ENCODE measurements around the gene SLC43A3. TPM values are rescaled to one million over a fixed set of nuclear protein-coding genes. Genes with fewer than 3 reads are reported as not detected.

Gene SLC43A3
- polyA plus RNA-seq, 6 donors from 2014 or later, result 14.5 to 20.8 (median 17.5) TPM

GRCh38 chr11:57418131-57418530, 8.8 kb downstream of the SLC43A3 start:
- H3K4me1 Mint-ChIP-seq, result no peaks in the 10 kb centered on the region
- no peak overlapping the region for H3K27ac Mint-ChIP-seq
- peaks cover 18 to 43% of the 10 kb centered on the region in 2 donors for H3K36me3 Mint-ChIP-seq

GRCh38 chr11:57417056-57417455, 9.9 kb downstream of the SLC43A3 start:
- no peak overlapping the region for H3K4me3 Mint-ChIP-seq
- peaks cover 16 to 49% of the 10 kb centered on the region in 2 donors for H3K36me3 Mint-ChIP-seq
- no peak overlapping the region for H3K27ac Mint-ChIP-seq
- DNase-seq (no peak), ATAC-seq (ENCODE audit: low read depth in 2 of 2) (no peak)
- peaks cover 0 to 2% (median 0%) of the 10 kb centered on the region in 7 donors for H3K9me3 Mint-ChIP-seq
- no peaks in the 10 kb centered on the region for H3K4me1 Mint-ChIP-seq
- no peaks in the 10 kb centered on the region for H3K27me3 Mint-ChIP-seq

More at GRCh38 chr11:57418131-57418530, 8.8 kb downstream of the SLC43A3 start:
- Mint-ChIP-seq H3K4me3 (no peak overlapping the region), H3K27me3 (no peaks in the 10 kb centered on the region), H3K9me3 (peaks cover 0 to 2% (median 0%) of the 10 kb centered on the region in 7 donors)
- ATAC-seq (ENCODE audit: low read depth in 2 of 2) (no peak), DNase-seq (no peak)

- Mint-ChIP-seq H3K27ac (peak overlapping the region in 1 of 6 donors; percentile 9), H3K9me3 (peaks cover 0 to 2% (median 0%) of the 10 kb centered on the region in 7 donors), H3K27me3 (no peaks in the 10 kb centered on the region), H3K4me3 (no peak overlapping the region), H3K36me3 (peaks cover 16 to 49% of the 10 kb centered on the region in 2 donors), H3K4me1 (no peaks in the 10 kb centered on the region)
- DNase-seq (no peak), ATAC-seq (ENCODE audit: low read depth in 2 of 2) (no peak)
These were observed 10.5 kb downstream of the SLC43A3 start for GRCh38 chr11:57416436-57416835.

- Mint-ChIP-seq H3K4me3 (no peak overlapping the region), H3K4me1 (no peaks in the 10 kb centered on the region), H3K27me3 (no peaks in the 10 kb centered on the region), H3K9me3 (peaks cover 0 to 3% (median 1%) of the 10 kb centered on the region in 7 donors), H3K27ac (peak overlapping the region in 1 of 6 donors; percentile 44), H3K36me3 (peaks cover 27 to 61% of the 10 kb centered on the region in 2 donors)
- ATAC-seq (ENCODE audit: low read depth in 2 of 2) (no peak), DNase-seq (no peak)
These were observed 12.2 kb downstream of the SLC43A3 start for GRCh38 chr11:57414612-57415212.

GRCh38 chr11:57413681-57414080, 13.2 kb downstream of the SLC43A3 start:
- H3K27ac Mint-ChIP-seq, result peak overlapping the region in 1 of 6 donors; percentile 85
- ATAC-seq (ENCODE audit: low read depth in 2 of 2), result no peak
- H3K4me1 Mint-ChIP-seq, result no peaks in the 10 kb centered on the region
- H3K27me3 Mint-ChIP-seq, result no peaks in the 10 kb centered on the region
- peak overlapping the region in 1 of 8 donors; percentile 9 for H3K4me3 Mint-ChIP-seq
- DNase-seq, result no peak
- peaks cover 0 to 3% (median 1%) of the 10 kb centered on the region in 7 donors for H3K9me3 Mint-ChIP-seq
- peaks cover 27 to 62% of the 10 kb centered on the region in 2 donors for H3K36me3 Mint-ChIP-seq

- ATAC-seq (ENCODE audit: low read depth in 2 of 2), result no peak
- Mint-ChIP-seq H3K36me3 (peaks cover 34 to 49% of the 10 kb centered on the region in 2 donors), H3K27ac (peak overlapping the region in 1 of 6 donors; percentile 49), H3K27me3 (no peaks in the 10 kb centered on the region), H3K4me1 (peaks cover 0 to 5% (median 3%) of the 10 kb centered on the region in 3 donors), H3K4me3 (no peak overlapping the region), H3K9me3 (peaks cover 0 to 3% (median 0%) of the 10 kb centered on the region in 7 donors)
- no peak for DNase-seq
These were observed 16.6 kb downstream of the SLC43A3 start for GRCh38 chr11:57410287-57410686.

- Mint-ChIP-seq H3K4me1 (peaks cover 0 to 5% (median 3%) of the 10 kb centered on the region in 3 donors), H3K27me3 (no peaks in the 10 kb centered on the region), H3K9me3 (peaks cover 0 to 3% (median 0%) of the 10 kb centered on the region in 7 donors), H3K27ac (peak overlapping the region in 1 of 6 donors; percentile 61), H3K4me3 (peak overlapping the region in 1 of 8 donors; percentile 33), H3K36me3 (peaks cover 34 to 41% of the 10 kb centered on the region in 2 donors)
- DNase-seq (no peak), ATAC-seq (ENCODE audit: low read depth in 2 of 2) (no peak)
These were observed 17.4 kb downstream of the SLC43A3 start for GRCh38 chr11:57409321-57410100.

DNA sequence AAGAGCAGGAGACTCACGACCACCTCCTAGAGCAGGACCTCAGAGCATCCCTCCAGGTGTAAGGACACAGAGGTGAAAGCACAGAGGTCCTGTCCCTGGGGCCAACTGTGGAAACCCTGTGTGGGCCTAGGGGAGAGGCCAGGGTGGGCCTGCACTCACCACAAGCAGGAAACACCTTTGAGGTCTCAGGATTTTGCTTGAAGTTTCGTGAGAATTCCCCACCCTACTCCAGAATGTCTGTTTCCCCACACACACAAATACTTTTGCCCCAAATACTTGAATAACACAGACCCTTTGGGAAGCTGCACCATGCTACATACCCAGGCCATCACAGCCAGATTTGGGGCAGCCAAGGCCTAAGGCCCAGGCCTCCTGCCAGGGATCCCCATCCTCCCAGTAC, 18.1 kb downstream of the SLC43A3 start:
- ATAC-seq (ENCODE audit: low read depth in 2 of 2) (no peak), DNase-seq (no peak)
- peaks cover 0 to 3% (median 0%) of the 10 kb centered on the region in 7 donors for H3K9me3 Mint-ChIP-seq
- H3K4me3 Mint-ChIP-seq, result no peak overlapping the region
- H3K4me1 Mint-ChIP-seq, result peaks cover 2 to 5% (median 4%) of the 10 kb centered on the region in 3 donors
- no peak overlapping the region for H3K27ac Mint-ChIP-seq
- no peaks in the 10 kb centered on the region for H3K27me3 Mint-ChIP-seq
- H3K36me3 Mint-ChIP-seq, result peaks cover 31 to 35% of the 10 kb centered on the region in 2 donors

GRCh38 chr11:57407941-57408475, 18.9 kb downstream of the SLC43A3 start:
- H3K4me3 Mint-ChIP-seq, result no peak overlapping the region
- peaks cover 6 to 10% (median 9%) of the 10 kb centered on the region in 3 donors for H3K4me1 Mint-ChIP-seq
- peak overlapping the region in 1 of 6 donors; percentile 91 for H3K27ac Mint-ChIP-seq
- DNase-seq (no peak), ATAC-seq (ENCODE audit: low read depth in 2 of 2) (no peak)
- H3K9me3 Mint-ChIP-seq, result peaks cover 0 to 5% (median 3%) of the 10 kb centered on the region in 7 donors
- H3K27me3 Mint-ChIP-seq, result no peaks in the 10 kb centered on the region
- H3K36me3 Mint-ChIP-seq, result peaks cover 23 to 27% of the 10 kb centered on the region in 2 donors

DNA sequence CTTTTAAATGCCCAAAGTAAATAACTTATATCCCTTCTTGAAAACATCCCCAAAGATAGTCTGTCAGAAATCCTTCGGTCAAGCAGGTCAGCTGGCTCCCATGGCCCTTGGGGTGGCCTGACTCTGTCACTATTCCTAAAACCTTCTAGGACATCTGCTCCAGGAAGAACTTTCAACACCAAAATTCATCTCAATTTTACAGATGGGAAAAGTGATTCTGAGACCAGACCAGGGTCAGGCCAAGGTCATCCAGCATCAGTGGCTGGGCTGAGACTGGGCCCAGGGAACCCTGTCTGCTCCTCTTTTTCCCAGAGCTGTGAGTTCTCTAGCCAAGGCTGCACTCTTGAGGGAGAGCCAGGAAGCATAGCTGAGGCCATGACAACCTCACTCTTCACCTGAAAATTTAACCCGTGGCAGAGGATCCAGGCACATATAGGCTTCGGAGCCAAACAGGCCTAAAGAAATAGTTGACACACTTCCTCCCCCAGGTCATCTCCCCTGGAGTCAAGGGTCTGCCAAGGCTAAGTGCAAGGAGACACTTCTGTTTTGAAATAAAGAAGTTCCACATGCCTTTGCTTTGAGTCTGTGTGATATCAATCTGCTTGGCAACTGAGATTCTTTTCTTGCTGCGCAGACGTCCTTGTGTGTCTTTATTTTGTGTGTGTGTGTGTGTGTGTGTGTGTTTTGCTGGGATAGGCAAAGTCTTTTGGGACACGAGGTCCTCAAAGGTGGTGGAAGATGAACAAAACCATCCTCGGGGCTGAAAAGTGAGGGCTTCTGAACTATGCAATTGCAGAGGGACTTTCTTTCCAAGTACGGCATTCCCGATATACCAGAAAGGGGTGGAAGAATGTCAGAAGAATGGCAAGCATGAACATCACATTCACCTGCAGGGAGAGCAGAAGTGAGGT, 19.7 kb downstream of the SLC43A3 start:
- DNase-seq (no peak), ATAC-seq (ENCODE audit: low read depth in 2 of 2) (no peak)
- peaks cover 21 to 23% of the 10 kb centered on the region in 2 donors for H3K36me3 Mint-ChIP-seq
- H3K27ac Mint-ChIP-seq, result peak overlapping the region in 1 of 6 donors; percentile 39
- no peaks in the 10 kb centered on the region for H3K27me3 Mint-ChIP-seq
- peaks cover 0 to 5% (median 3%) of the 10 kb centered on the region in 7 donors for H3K9me3 Mint-ChIP-seq
- peaks cover 6 to 14% (median 13%) of the 10 kb centered on the region in 3 donors for H3K4me1 Mint-ChIP-seq
- no peak overlapping the region for H3K4me3 Mint-ChIP-seq

GRCh38 chr11:57406337-57406904, 20.5 kb downstream of the SLC43A3 start:
- ATAC-seq (ENCODE audit: low read depth in 2 of 2) (no peak), DNase-seq (no peak)
- H3K4me1 Mint-ChIP-seq, result peaks cover 6 to 14% (median 13%) of the 10 kb centered on the region in 3 donors
- H3K27me3 Mint-ChIP-seq, result no peaks in the 10 kb centered on the region
- peak overlapping the region in 1 of 6 donors; percentile 26 for H3K27ac Mint-ChIP-seq
- H3K9me3 Mint-ChIP-seq, result peaks cover 0 to 5% (median 3%) of the 10 kb centered on the region in 7 donors
- H3K4me3 Mint-ChIP-seq, result no peak overlapping the region
- peaks cover 21 to 23% of the 10 kb centered on the region in 2 donors for H3K36me3 Mint-ChIP-seq

DNA sequence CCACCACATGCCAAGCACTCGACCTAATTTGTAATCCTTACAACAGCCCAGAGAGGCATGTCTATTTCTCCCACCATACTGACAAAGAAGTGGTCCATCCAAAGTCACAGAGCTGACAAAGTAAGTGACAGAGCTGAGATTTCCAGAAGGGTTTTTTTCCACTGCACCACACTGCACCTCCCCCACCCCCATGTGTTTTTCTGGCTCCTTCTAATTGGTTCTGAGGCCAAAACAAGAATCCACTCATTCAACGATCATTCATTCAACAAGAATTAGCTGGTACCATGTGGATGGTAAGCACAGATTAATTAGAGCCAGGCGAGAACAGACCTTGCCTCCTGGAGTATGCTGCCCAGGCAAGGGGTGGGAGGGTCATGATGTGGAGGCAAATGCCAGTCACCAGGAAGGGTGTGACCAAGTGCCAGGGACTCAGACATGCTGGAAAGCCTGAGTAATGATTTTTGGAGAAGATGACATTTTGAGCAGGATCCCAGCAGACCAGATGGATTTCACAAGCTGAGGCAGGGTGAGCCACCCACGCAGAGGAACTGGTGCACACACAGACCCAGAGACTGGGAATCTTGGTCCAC, 21.6 kb downstream of the SLC43A3 start:
- H3K36me3 Mint-ChIP-seq, result peaks cover 15 to 17% of the 10 kb centered on the region in 2 donors
- peaks cover 6 to 14% (median 13%) of the 10 kb centered on the region in 3 donors for H3K4me1 Mint-ChIP-seq
- H3K9me3 Mint-ChIP-seq, result peaks cover 0 to 5% (median 2%) of the 10 kb centered on the region in 7 donors
- no peak for DNase-seq
- no peak overlapping the region for H3K4me3 Mint-ChIP-seq
- no peak overlapping the region for H3K27ac Mint-ChIP-seq
- ATAC-seq (ENCODE audit: low read depth in 2 of 2), result no peak
- no peaks in the 10 kb centered on the region for H3K27me3 Mint-ChIP-seq

Measured in naive B cell (primary cell).